Measurements from ENCODE around the gene IFITM2.
"Not testable (repeated sequence)": the region's sequence is repeated elsewhere in the genome, so short reads cannot be mapped to it uniquely, and the experiment has no call there.

Gene IFITM2

DNA sequence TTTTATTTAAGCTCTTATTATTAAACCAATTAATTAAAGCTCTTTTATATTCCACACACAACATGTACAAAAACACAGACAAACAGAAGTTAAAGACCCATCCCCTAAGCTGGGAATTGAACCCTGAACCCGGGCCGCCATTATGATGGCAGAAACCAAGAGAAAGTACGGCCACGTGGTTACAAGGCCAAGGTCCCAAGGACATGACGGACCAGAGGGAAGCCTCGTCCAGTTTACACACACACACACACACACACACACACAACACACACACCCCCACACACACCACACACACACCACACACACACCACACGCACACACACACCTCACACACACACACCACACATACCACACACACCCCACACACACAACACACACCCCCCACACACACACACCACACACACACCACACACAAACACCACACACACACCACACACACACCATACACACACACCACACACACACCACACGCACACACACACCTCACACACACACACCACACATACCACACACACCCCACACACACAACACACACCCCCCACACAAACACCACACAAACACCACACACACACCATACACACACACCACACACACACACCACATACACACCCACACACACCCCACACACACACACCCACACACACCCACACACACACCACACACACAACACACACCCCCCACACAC, 41.8 kb downstream of the IFITM2 start:
- DNase-seq = not testable (repeated sequence)

- not testable (repeated sequence) for DNase-seq
These were observed 42.6 kb downstream of the IFITM2 start for GRCh38 chr11:350033-350722.

- DNase-seq = no peak
These were observed 43.2 kb downstream of the IFITM2 start for GRCh38 chr11:350723-351255.

- DNase-seq = no peak
These were observed 43.8 kb downstream of the IFITM2 start for GRCh38 chr11:351411-351810.

- DNase-seq = no peak
These were observed 44.9 kb downstream of the IFITM2 start for GRCh38 chr11:352456-353031.

DNA sequence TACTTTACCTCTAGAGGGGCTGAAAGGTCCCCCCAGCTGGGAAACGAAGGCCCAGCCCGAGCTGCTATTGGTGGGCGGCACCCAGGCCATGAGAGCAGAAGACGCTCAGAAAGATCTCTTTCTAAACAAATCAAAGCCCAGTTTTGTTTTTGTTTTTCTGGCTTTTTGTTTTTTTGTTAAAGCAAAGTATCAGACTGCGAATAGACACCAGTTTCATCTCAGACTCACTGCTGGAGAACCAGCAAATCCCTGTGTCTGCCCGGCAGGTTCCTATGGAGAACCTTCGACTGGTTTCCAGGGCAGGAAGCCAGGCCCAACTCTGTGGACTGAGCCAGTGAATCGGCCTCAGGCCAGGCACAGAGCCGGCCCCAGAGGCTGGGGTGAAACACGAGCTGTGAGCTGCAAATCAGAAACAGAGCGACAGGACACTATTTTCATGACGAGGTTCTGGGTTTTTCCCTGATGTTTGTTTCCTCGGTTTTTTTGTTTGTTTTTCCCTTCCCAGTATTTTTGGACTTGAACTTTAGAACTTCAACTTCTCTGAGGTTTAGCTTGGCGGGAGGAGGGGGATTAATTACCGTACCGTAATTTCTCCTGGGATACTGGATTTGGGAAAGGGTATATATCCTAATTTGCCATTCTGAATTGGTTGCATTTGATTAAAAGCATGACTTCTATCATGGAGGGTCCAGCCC, 45.7 kb downstream of the IFITM2 start:
- no peak for DNase-seq

DNA sequence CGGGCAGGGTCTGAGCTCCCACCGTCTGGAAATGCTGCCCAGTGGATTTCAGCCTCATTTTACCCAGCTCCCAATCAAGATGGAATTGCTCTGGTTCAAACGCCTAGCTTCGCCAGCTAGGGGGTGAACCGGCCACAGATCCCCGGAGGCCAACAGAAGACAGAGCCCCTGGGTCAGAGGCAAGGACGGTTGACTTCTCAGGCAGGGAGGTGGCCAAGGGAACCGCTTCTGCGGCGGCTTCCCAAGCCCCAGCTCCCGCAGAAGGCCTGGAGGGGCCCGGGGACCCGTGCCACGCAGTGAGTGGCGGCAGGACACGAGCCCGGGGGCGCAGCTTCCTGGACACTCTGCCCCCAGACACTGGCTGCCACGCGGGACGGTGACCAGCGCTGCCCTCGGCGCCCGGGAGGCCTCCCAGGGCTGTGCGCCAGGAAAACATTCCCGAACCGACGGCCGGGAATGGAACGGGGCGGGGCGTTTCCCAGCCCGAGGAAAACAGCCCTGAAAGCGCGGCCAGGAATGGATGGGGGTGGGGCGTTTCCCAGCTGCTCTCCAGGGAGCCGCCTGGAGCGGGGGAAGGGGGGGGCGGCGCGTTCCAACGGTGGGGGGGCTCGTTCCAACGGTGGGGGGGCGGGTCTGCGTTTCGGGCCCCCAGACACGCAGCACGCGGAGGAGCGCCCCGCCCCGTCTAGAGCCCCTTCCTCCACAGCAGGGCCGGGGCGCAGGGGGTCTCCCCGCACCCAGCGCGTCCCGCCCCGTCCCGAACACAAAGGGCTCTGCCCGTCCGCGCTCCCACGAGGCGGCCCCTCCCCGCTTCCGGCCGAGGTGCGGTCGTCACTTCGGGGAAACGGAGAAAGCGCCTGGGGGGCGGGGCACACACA, 48.2 kb downstream of the IFITM2 start:
- no peak for DNase-seq

GRCh38 chr11:356610-357009, 49.0 kb downstream of the IFITM2 start:
- DNase-seq = no peak

GRCh38 chr11:357582-357981, 50.0 kb downstream of the IFITM2 start:
- no peak for DNase-seq

GRCh38 chr11:358129-358800, 50.6 kb downstream of the IFITM2 start:
- DNase-seq = no peak
